CD4-positive, alpha-beta memory T cell (primary cell): ENCODE results near the gene RORC. TPM values are rescaled to one million over a fixed set of nuclear protein-coding genes. Genes with fewer than 3 reads are reported as not detected.
A peak's percentile ranks its signal among the peaks of the same experiment; 100 is the strongest.

Experiments
- CTCF ChIA-PET: fragments of 350-600 bp; sonication (Branson Sonifier 250); formaldehyde crosslinking; loops from one replicate; lab custom pipeline; 2021; ENCODE audit warnings: inconsistent platforms; ENCODE audit not compliant: partially characterized antibody; lab: Charles Lee
- POLR2A ChIA-PET: fragments of 350-600 bp; sonication (Branson Sonifier 250); formaldehyde crosslinking; loops from one replicate; lab custom pipeline; 2021; ENCODE audit not compliant: partially characterized antibody; lab: Charles Lee
- DNase-seq, 5 donors: peaks; one replicate each; pipeline versions ENCODE4 v3.0.0 to v3.0.0-alpha.2; 2020 to 2022; ENCODE audit warnings: mixed read lengths in 1 of 5
- H3K27ac ChIP-seq: one replicate; pipeline ENCODE4 v1.7.0; 2013; ENCODE audit warnings: low read depth, low read length
- H3K27me3 ChIP-seq: 2 replicates; pipeline ENCODE4 v1.7.0; 2013; ENCODE audit warnings: mild to moderate bottlenecking, low read length, moderate library complexity; ENCODE audit not compliant: insufficient read depth
- H3K36me3 ChIP-seq: 2 replicates; pipeline ENCODE4 v1.7.0; 2013; ENCODE audit warnings: mild to moderate bottlenecking, low read length, moderate library complexity; ENCODE audit not compliant: insufficient read depth
- H3K4me1 ChIP-seq: 2 replicates; pipeline ENCODE4 v1.7.0; 2013; ENCODE audit warnings: mild to moderate bottlenecking, low read length, moderate library complexity; ENCODE audit not compliant: insufficient read depth
- H3K4me3 ChIP-seq, 2 donors: one replicate each; pipeline ENCODE4 v1.7.0; 2013; ENCODE audit warnings: low read length in 2 of 2, mild to moderate bottlenecking in 1 of 2
- H3K9me3 ChIP-seq, 2 donors: one replicate each; pipeline ENCODE4 v1.7.0; 2013; ENCODE audit warnings: low read length in 2 of 2, control low read depth in 1 of 2; ENCODE audit not compliant: control insufficient read depth in 1 of 2
- H3K27ac Mint-ChIP-seq, 7 donors: one replicate each; pipeline ENCODE4 v1.8.0; 2020 to 2021; ENCODE audit warnings: mixed read lengths in 7 of 7, mild to moderate bottlenecking in 6 of 7, inconsistent platforms in 3 of 7, moderate library complexity in 3 of 7
- H3K27me3 Mint-ChIP-seq, 2 donors: one replicate each; pipeline ENCODE4 v1.8.0; 2020 to 2021; ENCODE audit warnings: mixed read lengths in 2 of 2
- H3K36me3 Mint-ChIP-seq, 2 donors: one replicate each; pipeline ENCODE4 v1.8.0; 2020 to 2021; ENCODE audit warnings: mixed read lengths in 2 of 2, inconsistent platforms in 1 of 2, mild to moderate bottlenecking in 1 of 2
- H3K4me1 Mint-ChIP-seq, 4 donors: one replicate each; pipeline ENCODE4 v1.8.0; 2020 to 2021; ENCODE audit warnings: mixed read lengths in 4 of 4, mild to moderate bottlenecking in 1 of 4
- H3K4me3 Mint-ChIP-seq, 8 donors: one replicate each; pipeline ENCODE4 v1.8.0; 2020 to 2021; ENCODE audit warnings: mixed read lengths in 8 of 8, mild to moderate bottlenecking in 7 of 8, moderate library complexity in 6 of 8, inconsistent platforms in 3 of 8
- H3K9me3 Mint-ChIP-seq, 8 donors: one replicate each; pipeline ENCODE4 v1.8.0; 2020 to 2021; ENCODE audit warnings: mixed read lengths in 8 of 8, mild to moderate bottlenecking in 5 of 8, inconsistent platforms in 3 of 8, moderate library complexity in 1 of 8
- intact Hi-C: fragments of 100-400 bp; cut with micrococcal nuclease; formaldehyde crosslinking; loops from one replicate; pipeline ENCODE4 v1.15.1; 2023
- polyA plus RNA-seq, 2 donors: library from polyadenylated mRNA; unstranded; fragments of 300-500 nt; fragmentation: Illumina TruSeq; gene quantifications; one replicate each; pipeline ENCODE4 v1.2.3, GENCODE V29; 2021
- total RNA-seq, 2 experiments: library from RNA; stranded (reverse); gene quantifications; one replicate each; pipeline ENCODE4 v1.2.3, GENCODE V29; 2021

Gene RORC
- total and polyA plus RNA-seq, 4 experiments from 2014 or later, result 10.0 to 43.1 (median 13.0) TPM

- H3K4me3 Mint-ChIP-seq, result peak within 1 kb of the TSS; percentile 86 to 97 (median 92)
- H3K9me3 ChIP-seq, result no peaks in the 10 kb centered on the region
- intact Hi-C loops, result loop anchor here (1.0 kb wide), 3 partner anchors 27 to 436 kb away; partner anchors contain the start of genes PI4KB and TDRKH
- peaks cover 12 to 30% (median 21%) of the 10 kb centered on the region in 4 donors for H3K4me1 Mint-ChIP-seq
- peaks cover 16% of the 10 kb centered on the region for H3K4me1 ChIP-seq
- DNase-seq, result peak; percentile 82 to 85 (median 83)
- no peaks in the 10 kb centered on the region for H3K27me3 Mint-ChIP-seq
- no peaks in the 10 kb centered on the region for H3K9me3 Mint-ChIP-seq
- ChIA-PET POLR2A (interaction anchor here (0.5 to 2.5 kb wide), 30 partner anchors 8 to 436 kb away, joined by 3 to 25 read pairs (median 4); partner anchors contain the start of genes C2CD4D, PI4KB, RORC and S100A11), CTCF (interaction anchor here (1.0 to 3.4 kb wide), 6 partner anchors 26 to 239 kb away, joined by 3 to 32 read pairs (median 6); partner anchors contain the start of gene TDRKH)
- no peaks in the 10 kb centered on the region for H3K27me3 ChIP-seq
- H3K4me3 ChIP-seq, result peak within 1 kb of the TSS; percentile 34 to 66
- H3K36me3 Mint-ChIP-seq, result peaks cover 17 to 46% of the 10 kb centered on the region in 2 donors
- H3K36me3 ChIP-seq, result peaks cover 22% of the 10 kb centered on the region
- H3K27ac Mint-ChIP-seq, result peak within 1 kb of the TSS; percentile 90 to 99 (median 96)
- H3K27ac ChIP-seq, result peak within 1 kb of the TSS; percentile 72
These were observed 68.4 kb downstream of the RORC start, which contains the start of gene MRPL9 for GRCh38 chr1:151762941-151763921. Gene MRPL9 (minus strand): TSS chr1:151763496. CDS start chr1:151763479, 17 bp downstream.

DNA sequence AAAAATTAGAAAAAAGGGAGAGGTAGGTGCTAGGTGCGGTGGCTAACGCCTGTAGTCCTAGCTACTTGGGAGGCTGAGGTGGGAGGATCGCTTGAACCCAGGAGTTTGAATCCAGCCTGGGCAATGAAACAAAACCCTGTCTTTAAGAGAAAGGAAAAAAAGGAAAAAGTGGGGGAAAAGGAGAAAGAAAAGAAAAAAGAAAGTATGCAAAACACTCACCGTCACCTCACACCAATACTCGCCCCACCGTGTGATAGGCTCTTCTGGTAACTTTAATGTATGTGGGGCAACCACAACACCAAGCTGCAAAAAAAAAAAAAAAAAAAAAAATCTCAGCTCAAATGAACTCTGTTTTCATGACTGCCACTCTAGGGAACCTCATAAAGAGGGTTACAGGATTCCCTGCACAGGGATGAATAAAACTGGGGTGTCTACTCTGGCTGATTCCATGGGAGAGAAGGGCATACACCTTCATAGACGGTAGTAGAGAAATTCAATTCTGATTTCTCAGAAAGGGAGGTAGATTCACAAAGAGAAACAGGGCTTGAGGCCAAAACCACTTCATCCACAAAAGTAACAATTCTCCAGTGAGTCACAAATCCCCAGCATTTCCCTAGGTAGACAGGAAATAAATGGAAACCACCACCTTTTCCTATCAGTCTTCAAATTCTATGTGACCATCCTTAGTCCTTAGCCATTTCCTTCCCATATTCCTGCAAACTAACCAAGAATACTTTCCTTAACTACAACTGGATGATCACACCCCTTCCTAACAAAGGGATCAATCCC, 70.8 kb downstream of the RORC start:
- H3K27ac Mint-ChIP-seq, result peak overlapping the region in 5 of 7 donors; percentile 29 to 65 (median 56)
- peaks cover 12 to 30% (median 21%) of the 10 kb centered on the region in 4 donors for H3K4me1 Mint-ChIP-seq
- H3K9me3 Mint-ChIP-seq, result no peaks in the 10 kb centered on the region
- Histone ChIP-seq H3K27ac (no peak overlapping the region), H3K36me3 (peaks cover 23% of the 10 kb centered on the region), H3K9me3 (no peaks in the 10 kb centered on the region), H3K4me1 (peaks cover 16% of the 10 kb centered on the region), H3K27me3 (no peaks in the 10 kb centered on the region), H3K4me3 (no peak overlapping the region)
- no peak for DNase-seq
- intact Hi-C loops, result no loop called here
- peaks cover 20 to 56% of the 10 kb centered on the region in 2 donors for H3K36me3 Mint-ChIP-seq
- POLR2A ChIA-PET, result interaction anchor here (0.6 to 1.3 kb wide), 2 partner anchors 15 to 29 kb away, joined by 3 read pairs; no protein-coding TSS in a partner anchor
- H3K27me3 Mint-ChIP-seq, result no peaks in the 10 kb centered on the region
- H3K4me3 Mint-ChIP-seq, result peak overlapping the region in 5 of 8 donors; percentile 29 to 53 (median 43)
- CTCF ChIA-PET, result interaction anchor here (1.6 kb wide), 1 partner anchor 26 kb away, joined by 4 read pairs; no protein-coding TSS in a partner anchor

- ChIA-PET CTCF (interaction anchor here (0.7 to 1.6 kb wide), 4 partner anchors 9 to 73 kb away, joined by 3 to 4 read pairs (median 4); no protein-coding TSS in a partner anchor), POLR2A (interaction anchor here (1.3 kb wide), 1 partner anchor 17 kb away, joined by 3 read pairs; no protein-coding TSS in a partner anchor)
- H3K27me3 ChIP-seq, result no peaks in the 10 kb centered on the region
- H3K27ac Mint-ChIP-seq, result no peak overlapping the region
- H3K27me3 Mint-ChIP-seq, result no peaks in the 10 kb centered on the region
- H3K4me1 ChIP-seq, result peaks cover 14% of the 10 kb centered on the region
- H3K4me3 ChIP-seq, result no peak overlapping the region
- H3K36me3 Mint-ChIP-seq, result peaks cover 20 to 60% of the 10 kb centered on the region in 2 donors
- H3K9me3 ChIP-seq, result no peaks in the 10 kb centered on the region
- peaks cover 23% of the 10 kb centered on the region for H3K36me3 ChIP-seq
- no peak for DNase-seq
- H3K27ac ChIP-seq, result no peak overlapping the region
- H3K4me3 Mint-ChIP-seq, result no peak overlapping the region
- intact Hi-C loops, result no loop called here
- H3K9me3 Mint-ChIP-seq, result no peaks in the 10 kb centered on the region
- H3K4me1 Mint-ChIP-seq, result peaks cover 10 to 24% (median 18%) of the 10 kb centered on the region in 4 donors
These were observed 72.4 kb downstream of the RORC start for GRCh38 chr1:151759241-151759640.

- peaks cover 0 to 3% (median 0%) of the 10 kb centered on the region in 4 donors for H3K4me1 Mint-ChIP-seq
- H3K36me3 ChIP-seq, result peaks cover 21% of the 10 kb centered on the region
- no peak overlapping the region for H3K27ac ChIP-seq
- peaks cover 0 to 3% of the 10 kb centered on the region in 2 donors for H3K27me3 Mint-ChIP-seq
- no peaks in the 10 kb centered on the region for H3K9me3 Mint-ChIP-seq
- peak overlapping the region in 1 of 7 donors; percentile 29 for H3K27ac Mint-ChIP-seq
- H3K27me3 ChIP-seq, result no peaks in the 10 kb centered on the region
- no peak overlapping the region for H3K4me3 Mint-ChIP-seq
- no peaks in the 10 kb centered on the region for H3K4me1 ChIP-seq
- no peak overlapping the region for H3K4me3 ChIP-seq
- no peak for DNase-seq
- intact Hi-C loops, result no loop called here
- no peaks in the 10 kb centered on the region for H3K9me3 ChIP-seq
- ChIA-PET CTCF (no interaction called here), POLR2A (interaction anchor here (0.6 kb wide), 1 partner anchor 146 kb away, joined by 3 read pairs; no protein-coding TSS in a partner anchor)
- H3K36me3 Mint-ChIP-seq, result peaks cover 18 to 39% of the 10 kb centered on the region in 2 donors
These were observed 75.3 kb downstream of the RORC start for GRCh38 chr1:151756291-151756690.

Other genes with a start within 250 kb of the RORC start
- 10 to 100 TPM; 40.0 to 44.3 TPM for gene SNX27, start 219.8 kb downstream of the RORC start, total RNA-seq
- 10 to 100 TPM in 1 of 2 donors, 1 to 10 TPM in 1; 7.5 to 14.2 TPM for gene SNX27, start 219.8 kb downstream of the RORC start, polyA plus RNA-seq
- gene CELF3, start 115.0 kb downstream of the RORC start, total RNA-seq, result not detected
- not detected for gene CELF3, start 115.0 kb downstream of the RORC start, polyA plus RNA-seq
- gene RIIAD1, start 110.3 kb downstream of the RORC start, total RNA-seq, result not detected
- not detected for gene RIIAD1, start 110.3 kb downstream of the RORC start, polyA plus RNA-seq
- 10 to 100 TPM; 75.5 to 82.8 TPM for gene MRPL9, start 68.3 kb downstream of the RORC start, total RNA-seq
- 100 to 1,000 TPM; 134 to 160 TPM for gene MRPL9, start 68.3 kb downstream of the RORC start, polyA plus RNA-seq
- 10 to 100 TPM; 29.1 to 29.3 TPM for gene TDRKH, start 41.3 kb downstream of the RORC start, total RNA-seq
- 10 to 100 TPM; 16.6 to 18.8 TPM for gene TDRKH, start 41.3 kb downstream of the RORC start, polyA plus RNA-seq
- under 1 TPM; 0.36 to 0.52 TPM for gene LINGO4, start 26.4 kb downstream of the RORC start, total RNA-seq
- under 1 TPM in 1 of 2 donors, not detected in 1; 0.20 TPM for gene LINGO4, start 26.4 kb downstream of the RORC start, polyA plus RNA-seq
- gene C2CD4D, start 8.0 kb upstream of the RORC start, total RNA-seq, result 1 to 10 TPM; 1.0 to 1.7 TPM
- gene C2CD4D, start 8.0 kb upstream of the RORC start, polyA plus RNA-seq, result 1 to 10 TPM; 1.3 to 3.4 TPM
- gene THEM5, start 21.9 kb upstream of the RORC start, total RNA-seq, result not detected
- gene THEM5, start 21.9 kb upstream of the RORC start, polyA plus RNA-seq, result under 1 TPM in 1 of 2 donors, not detected in 1; 0.40 TPM
- gene THEM4, start 77.7 kb upstream of the RORC start, total RNA-seq, result 100 to 1,000 TPM; 105 to 106 TPM
- 100 to 1,000 TPM; 113 to 122 TPM for gene THEM4, start 77.7 kb upstream of the RORC start, polyA plus RNA-seq
- 100 to 1,000 TPM; 218 to 231 TPM for gene S100A10, start 162.1 kb upstream of the RORC start, total RNA-seq
- 1,000 to 10,000 TPM in 1 of 2 donors, 100 to 1,000 TPM in 1; 855 to 1,427 TPM for gene S100A10, start 162.1 kb upstream of the RORC start, polyA plus RNA-seq
- gene S100A11, start 205.2 kb upstream of the RORC start, total RNA-seq, result 100 to 1,000 TPM; 239 to 247 TPM
- 1,000 to 10,000 TPM in 1 of 2 donors, 100 to 1,000 TPM in 1; 610 to 1,204 TPM for gene S100A11, start 205.2 kb upstream of the RORC start, polyA plus RNA-seq